Progenitor cell of endocrine pancreas (in vitro differentiated cells): Measurements from ENCODE around the gene ZNF618. TPM values are rescaled to one million over a fixed set of nuclear protein-coding genes. Genes with fewer than 3 reads are reported as not detected.

Experiments
- DNase-seq: peaks from one replicate; pipeline ENCODE4 v3.0.0; 2021; ENCODE audit warnings: low spot score; ENCODE audit not compliant: unreplicated experiment
- H3K27ac Mint-ChIP-seq: 2 replicates; pipeline ENCODE4 v1.8.0; 2021; ENCODE audit warnings: mild to moderate bottlenecking, moderate library complexity, mixed read lengths
- H3K27me3 Mint-ChIP-seq: 2 replicates; pipeline ENCODE4 v1.8.0; 2021; ENCODE audit warnings: mixed read lengths
- H3K36me3 Mint-ChIP-seq: 2 replicates; pipeline ENCODE4 v1.8.0; 2022; ENCODE audit warnings: mixed read lengths; ENCODE audit not compliant: insufficient read depth
- H3K4me1 Mint-ChIP-seq: 2 replicates; pipeline ENCODE4 v1.8.0; 2021; ENCODE audit warnings: low read depth, mixed read lengths
- H3K4me3 Mint-ChIP-seq: 2 replicates; pipeline ENCODE4 v1.8.0; 2021; ENCODE audit warnings: low read depth, mild to moderate bottlenecking, moderate library complexity, mixed read lengths
- H3K9me3 Mint-ChIP-seq: 2 replicates; pipeline ENCODE4 v1.8.0; 2021; ENCODE audit warnings: low read depth, mixed read lengths
- total RNA-seq: library from RNA; stranded (reverse); gene quantifications from 2 replicates; pipeline ENCODE4 v1.2.1, GENCODE V29; 2021
- TF ChIP-seq, protein P1 (sequence below): fragments of 200-600 bp; sonication (generic); IDR thresholded peaks from one replicate; pipeline ENCODE4 v1.5.0; 2021; ENCODE audit warnings: antibody characterized with exemption, mild to moderate bottlenecking; ENCODE audit not compliant: unreplicated experiment

The ZNF618 gene
- total RNA-seq, 1 donor from 2014 or later = 85.8 TPM

DNA sequence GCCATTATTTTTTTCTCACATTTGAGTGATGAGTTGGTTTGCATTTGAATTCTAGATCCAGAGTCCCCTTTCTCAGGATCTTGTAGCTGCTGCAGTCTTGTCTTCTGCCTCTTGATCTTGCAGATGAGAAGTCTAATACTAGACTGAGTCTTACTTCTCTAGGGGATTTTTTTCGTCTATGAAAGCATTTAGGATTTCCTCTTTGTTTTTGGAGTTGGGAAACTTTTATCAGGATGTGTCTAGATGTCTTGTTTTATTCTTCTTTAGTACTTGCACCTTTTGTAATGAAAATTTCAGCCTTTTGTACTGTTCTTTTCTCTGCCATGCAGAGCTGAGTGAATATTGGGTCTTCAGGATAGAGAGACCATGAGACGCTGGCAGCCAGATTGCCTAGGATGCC is 65.4 kb downstream of the ZNF618 start:
- peaks cover 11% of the 10 kb centered on the region for H3K4me1 Mint-ChIP-seq
- DNase-seq = no peak
- H3K9me3 Mint-ChIP-seq = no peaks in the 10 kb centered on the region
- H3K27ac Mint-ChIP-seq = no peak overlapping the region
- H3K36me3 Mint-ChIP-seq = peaks cover 16% of the 10 kb centered on the region
- no peak overlapping the region for H3K4me3 Mint-ChIP-seq
- TF ChIP-seq, protein P1, sequence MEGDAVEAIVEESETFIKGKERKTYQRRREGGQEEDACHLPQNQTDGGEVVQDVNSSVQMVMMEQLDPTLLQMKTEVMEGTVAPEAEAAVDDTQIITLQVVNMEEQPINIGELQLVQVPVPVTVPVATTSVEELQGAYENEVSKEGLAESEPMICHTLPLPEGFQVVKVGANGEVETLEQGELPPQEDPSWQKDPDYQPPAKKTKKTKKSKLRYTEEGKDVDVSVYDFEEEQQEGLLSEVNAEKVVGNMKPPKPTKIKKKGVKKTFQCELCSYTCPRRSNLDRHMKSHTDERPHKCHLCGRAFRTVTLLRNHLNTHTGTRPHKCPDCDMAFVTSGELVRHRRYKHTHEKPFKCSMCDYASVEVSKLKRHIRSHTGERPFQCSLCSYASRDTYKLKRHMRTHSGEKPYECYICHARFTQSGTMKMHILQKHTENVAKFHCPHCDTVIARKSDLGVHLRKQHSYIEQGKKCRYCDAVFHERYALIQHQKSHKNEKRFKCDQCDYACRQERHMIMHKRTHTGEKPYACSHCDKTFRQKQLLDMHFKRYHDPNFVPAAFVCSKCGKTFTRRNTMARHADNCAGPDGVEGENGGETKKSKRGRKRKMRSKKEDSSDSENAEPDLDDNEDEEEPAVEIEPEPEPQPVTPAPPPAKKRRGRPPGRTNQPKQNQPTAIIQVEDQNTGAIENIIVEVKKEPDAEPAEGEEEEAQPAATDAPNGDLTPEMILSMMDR = no peak
- H3K27me3 Mint-ChIP-seq = no peaks in the 10 kb centered on the region

DNA sequence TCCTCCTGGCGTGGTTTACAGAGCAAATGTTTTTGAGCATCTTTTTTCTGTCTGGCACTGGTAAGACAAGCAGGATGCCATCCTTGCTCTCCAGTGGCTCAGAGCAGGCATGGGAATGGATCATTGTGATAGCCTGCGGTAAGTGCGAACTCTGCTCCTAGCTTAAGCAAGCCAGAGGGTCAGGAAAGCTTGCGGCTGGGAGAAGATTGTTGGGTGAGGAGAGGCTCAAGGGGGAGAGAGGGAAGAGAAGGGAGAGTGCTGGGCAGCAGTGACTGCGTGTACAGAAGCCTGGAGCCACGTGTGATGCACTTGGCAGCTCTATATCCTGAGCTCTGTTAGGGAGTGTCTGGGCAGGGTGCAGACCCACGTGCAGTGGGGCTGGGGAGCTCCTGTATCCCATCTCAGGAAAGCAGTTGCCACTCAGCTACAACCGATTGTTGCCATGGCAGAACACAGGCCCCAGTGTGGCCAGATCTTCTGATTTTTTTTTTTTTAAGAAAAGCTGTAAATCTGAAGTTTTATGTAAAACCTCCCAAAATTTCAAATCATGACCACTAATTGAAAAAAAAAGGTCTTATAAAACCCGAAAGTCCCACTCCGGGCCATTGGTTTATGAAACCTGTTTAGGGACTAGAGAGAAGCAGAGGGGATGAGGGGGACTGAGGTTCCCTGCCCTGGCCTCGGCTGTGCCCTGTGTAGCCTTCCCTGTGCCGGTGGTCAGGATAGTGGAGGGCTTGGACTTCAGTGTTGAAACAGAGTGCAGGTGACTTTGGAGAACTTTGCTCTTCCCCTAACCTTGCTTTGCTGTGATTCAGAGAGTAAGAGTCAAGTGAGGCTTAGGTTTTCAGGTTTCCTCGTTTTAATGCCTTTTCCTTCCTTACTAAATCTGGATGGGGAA is 67.3 kb downstream of the ZNF618 start:
- Mint-ChIP-seq H3K4me3 (no peak overlapping the region), H3K27ac (no peak overlapping the region), H3K9me3 (no peaks in the 10 kb centered on the region), H3K4me1 (peaks cover 5% of the 10 kb centered on the region), H3K36me3 (peaks cover 16% of the 10 kb centered on the region), H3K27me3 (no peaks in the 10 kb centered on the region)
- TF ChIP-seq, protein P1 = no peak
- DNase-seq = no peak

DNA sequence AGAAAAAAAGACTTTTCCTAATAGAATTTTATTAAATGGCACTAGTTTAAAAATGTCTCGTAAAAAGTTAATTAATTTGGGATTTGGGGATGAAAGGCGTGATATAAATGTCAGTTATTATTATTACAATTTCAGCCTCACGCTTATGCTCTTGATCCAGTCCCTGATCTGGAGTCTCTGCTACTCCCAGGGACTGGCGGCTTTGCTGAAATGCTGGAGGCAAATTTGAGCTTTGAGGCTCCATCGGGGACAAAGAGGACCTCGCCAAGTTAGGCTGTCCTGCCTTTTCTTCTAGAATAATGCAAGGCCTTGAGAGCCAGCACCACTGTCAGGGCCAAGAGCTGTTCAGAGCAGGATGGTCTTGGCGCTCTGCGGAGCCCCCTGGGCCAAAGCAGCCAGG is 69.7 kb downstream of the ZNF618 start:
- H3K27ac Mint-ChIP-seq = no peak overlapping the region
- H3K9me3 Mint-ChIP-seq = no peaks in the 10 kb centered on the region
- H3K36me3 Mint-ChIP-seq = peaks cover 16% of the 10 kb centered on the region
- no peak for DNase-seq
- TF ChIP-seq, protein P1 = no peak
- peaks cover 5% of the 10 kb centered on the region for H3K4me1 Mint-ChIP-seq
- no peaks in the 10 kb centered on the region for H3K27me3 Mint-ChIP-seq
- no peak overlapping the region for H3K4me3 Mint-ChIP-seq

DNA sequence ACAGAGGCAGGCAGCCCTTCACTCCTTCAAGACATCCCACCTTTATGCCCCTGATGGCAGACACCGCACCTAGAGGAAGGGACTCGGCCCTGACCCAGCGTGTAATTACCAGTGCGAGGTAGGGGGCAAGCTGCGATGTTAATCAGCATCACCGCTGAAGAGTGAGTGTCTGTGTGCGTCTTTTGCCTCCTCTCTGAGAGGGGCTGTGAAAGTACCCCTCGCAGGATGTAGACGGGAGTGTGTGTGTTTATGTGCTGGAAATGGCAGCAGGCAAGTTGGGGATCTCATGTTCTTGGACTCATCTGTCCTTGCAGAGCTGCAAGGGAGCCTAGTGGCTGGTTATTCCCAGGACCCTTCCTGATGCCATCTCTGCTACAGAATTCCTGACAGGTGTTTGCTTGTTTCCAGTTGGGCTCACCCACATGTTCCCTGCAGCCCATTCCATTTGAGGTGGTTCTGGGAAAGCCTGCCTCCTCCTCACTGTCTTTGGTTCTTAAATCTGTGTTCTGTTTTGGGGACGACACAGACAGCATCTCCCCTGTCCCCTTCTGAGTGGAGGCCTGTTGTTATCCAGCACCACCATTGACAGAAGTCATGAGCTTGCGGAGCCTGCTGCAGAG is 70.5 kb downstream of the ZNF618 start:
- no peaks in the 10 kb centered on the region for H3K27me3 Mint-ChIP-seq
- H3K4me3 Mint-ChIP-seq = no peak overlapping the region
- no peak for DNase-seq
- peak overlapping the region; percentile 84 for H3K27ac Mint-ChIP-seq
- H3K4me1 Mint-ChIP-seq = peaks cover under 1% of the 10 kb centered on the region
- H3K36me3 Mint-ChIP-seq = peaks cover 9% of the 10 kb centered on the region
- TF ChIP-seq, protein P1 = no peak
- no peaks in the 10 kb centered on the region for H3K9me3 Mint-ChIP-seq

DNA sequence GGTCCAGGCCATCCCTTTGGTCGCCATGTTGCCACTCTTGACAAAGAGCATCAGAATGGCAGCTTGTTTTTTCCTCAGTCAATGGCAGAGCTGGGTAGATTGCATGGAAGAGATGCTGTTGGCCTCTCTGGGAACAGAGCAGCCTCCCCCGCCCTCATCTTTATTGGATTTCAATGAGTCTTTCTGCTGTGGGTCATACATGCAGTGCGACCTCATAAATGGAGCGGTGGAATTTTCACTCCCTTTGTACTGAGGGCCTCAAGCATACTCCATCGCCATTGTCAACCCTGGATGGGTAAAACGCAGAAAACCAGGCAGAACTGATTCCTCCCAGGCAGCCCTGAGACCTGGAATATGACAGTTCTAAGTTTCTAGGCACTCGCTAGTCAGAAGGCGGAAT is 71.8 kb downstream of the ZNF618 start:
- TF ChIP-seq, protein P1 = no peak
- Mint-ChIP-seq H3K4me3 (no peak overlapping the region), H3K4me1 (no peaks in the 10 kb centered on the region), H3K27me3 (no peaks in the 10 kb centered on the region), H3K9me3 (no peaks in the 10 kb centered on the region), H3K27ac (no peak overlapping the region), H3K36me3 (peaks cover 7% of the 10 kb centered on the region)
- DNase-seq = no peak
